GM12891 (cell line): ENCODE measurements around the gene SESTD1.

ENCODE experiments used
- POLR2A ChIP-seq: IDR thresholded peaks from 2 replicates; pipeline ENCODE4 v1.6.1; 2011; ENCODE audit warnings: low read depth, low read length, control low read depth
- POLR2AphosphoS5 ChIP-seq: IDR thresholded peaks from 2 replicates; pipeline ENCODE4 v1.6.1; 2011; ENCODE audit warnings: low read depth, low read length, control low read depth

DNA sequence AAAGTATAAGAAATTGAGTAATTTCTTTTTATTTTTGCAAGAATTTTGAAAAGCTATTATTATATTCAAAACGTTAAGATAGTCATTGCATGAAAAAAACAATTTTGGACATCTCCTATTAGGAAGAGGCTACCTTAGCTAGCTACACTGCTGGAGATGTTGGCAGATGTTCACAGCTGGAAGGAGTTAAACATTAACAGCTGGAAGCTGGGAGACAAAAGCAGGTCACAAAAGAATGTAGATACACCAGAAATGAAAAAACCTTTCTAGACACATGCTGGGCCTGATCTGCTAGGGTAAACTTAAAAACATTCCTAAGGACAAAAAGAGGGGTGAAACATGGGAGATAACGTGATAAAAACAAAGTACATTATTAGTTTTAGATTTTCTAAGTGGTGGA, 84.4 kb downstream of the SESTD1 start:
- no peak for TF ChIP-seq POLR2A
- no peak for TF ChIP-seq POLR2AphosphoS5
